RWPE1 (cell line): Measurements from ENCODE around the gene PKDCC.

Source experiments
- CTCF ChIA-PET: fragments of 350-600 bp; sonication (Branson Sonifier 250); formaldehyde crosslinking; extraction: SDS; loops from one replicate; lab custom pipeline; 2021; lab: Yijun Ruan, JAX
- POLR2A ChIA-PET: fragments of 400-600 bp; formaldehyde crosslinking; extraction: SDS; loops from one replicate; lab custom pipeline; 2020; ENCODE audit warnings: antibody characterized with exemption; ENCODE audit not compliant: low non-redundant PET; lab: Yijun Ruan, JAX
- DNase-seq: peaks from one replicate; pipeline ENCODE4 v3.0.0; 2012; ENCODE audit warnings: low spot score
- H3K27ac ChIP-seq: fragments of 450-650 bp; 2 replicates; pipeline ENCODE4 v1.5.1; 2017
- CTCF ChIP-seq: fragments of 450-650 bp; conservative IDR thresholded peaks from 2 replicates; pipeline ENCODE4 v1.5.1; 2017; ENCODE audit warnings: low read depth, mild to moderate bottlenecking

PKDCC gene

GRCh38 chr2:42087137-42087856 lies 39.5 kb downstream of the PKDCC start:
- ChIA-PET POLR2A (no interaction called here), CTCF (interaction anchor here (0.6 to 8.4 kb wide), 8 partner anchors 25 to 254 kb away, joined by 3 to 102 read pairs (median 6); no protein-coding TSS in a partner anchor)
- H3K27ac ChIP-seq = no peak overlapping the region
- no peak for DNase-seq
- TF ChIP-seq CTCF = no peak

- no peak for DNase-seq
- ChIA-PET CTCF (interaction anchor here (4.1 to 8.4 kb wide), 2 partner anchors 218 to 234 kb away, joined by 60 to 102 read pairs; no protein-coding TSS in a partner anchor), POLR2A (no interaction called here)
- TF ChIP-seq CTCF = no peak
- H3K27ac ChIP-seq = no peak overlapping the region
Measured at GRCh38 chr2:42087857-42088195, 40.0 kb downstream of the PKDCC start.

GRCh38 chr2:42089340-42089925 lies 41.6 kb downstream of the PKDCC start:
- ChIA-PET CTCF (interaction anchor here (0.5 to 0.6 kb wide), 2 partner anchors 15 to 104 kb away, joined by 3 to 4 read pairs; no protein-coding TSS in a partner anchor), POLR2A (no interaction called here)
- DNase-seq = peak; percentile 44
- TF ChIP-seq CTCF = peak; percentile 45
- H3K27ac ChIP-seq = no peak overlapping the region

GRCh38 chr2:42090216-42090615 lies 42.4 kb downstream of the PKDCC start:
- no peak for TF ChIP-seq CTCF
- DNase-seq = no peak
- no peak overlapping the region for H3K27ac ChIP-seq
- CTCF ChIA-PET = interaction anchor here (1.3 to 2.7 kb wide), 2 partner anchors 220 to 236 kb away, joined by 4 to 11 read pairs; no protein-coding TSS in a partner anchor
- POLR2A ChIA-PET = no interaction called here

- no peak for TF ChIP-seq CTCF
- ChIA-PET CTCF (interaction anchor here (0.6 to 2.7 kb wide), 5 partner anchors 147 to 1522 kb away, joined by 3 to 11 read pairs (median 4); no protein-coding TSS in a partner anchor), POLR2A (no interaction called here)
- DNase-seq = no peak
- no peak overlapping the region for H3K27ac ChIP-seq
Measured at GRCh38 chr2:42091671-42092070, 43.9 kb downstream of the PKDCC start.

- DNase-seq = no peak
- ChIA-PET POLR2A (no interaction called here), CTCF (interaction anchor here (0.6 to 2.7 kb wide), 4 partner anchors 146 to 230 kb away, joined by 3 to 11 read pairs (median 6); no protein-coding TSS in a partner anchor)
- no peak for TF ChIP-seq CTCF
- no peak overlapping the region for H3K27ac ChIP-seq
Measured at GRCh38 chr2:42092084-42092996, 44.5 kb downstream of the PKDCC start.
